GM18498 (cell line): ENCODE results near the gene CRACDL.
"Not testable (repeated sequence)": the region's sequence is repeated elsewhere in the genome, so short reads cannot be mapped to it uniquely, and the experiment has no call there.

Experiments used
- ATAC-seq: cut with Tn5 transposase; IDR thresholded peaks from one replicate; pipeline ENCODE4 v1.9.1; 2021; ENCODE audit warnings: mild to moderate bottlenecking, moderate library complexity; ENCODE audit not compliant: unreplicated experiment

Gene CRACDL

DNA sequence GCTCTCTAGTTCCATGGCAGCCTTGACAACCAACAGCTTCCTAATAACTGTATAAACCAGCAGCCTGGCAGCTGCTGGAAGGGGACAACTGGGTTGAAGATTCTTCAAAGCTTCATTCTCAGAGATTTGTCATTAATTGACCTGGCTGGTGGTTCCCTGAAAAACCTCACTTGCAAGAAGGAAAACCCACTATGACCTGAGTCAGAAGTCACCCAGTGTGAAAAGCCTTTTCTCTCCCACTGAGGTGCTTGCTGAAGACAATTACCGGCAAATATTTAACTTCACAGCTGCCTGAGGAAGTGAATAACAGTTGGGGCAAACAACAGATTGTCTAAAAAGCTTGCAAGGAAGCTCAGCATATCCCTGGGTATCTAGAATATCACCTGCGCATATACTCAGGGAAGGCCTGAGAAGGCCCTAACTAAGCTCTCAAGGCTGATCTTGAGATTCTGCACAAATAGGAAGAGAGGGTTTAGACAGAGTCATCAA is 49.9 kb downstream of the CRACDL start:
- ATAC-seq, result no peak

DNA sequence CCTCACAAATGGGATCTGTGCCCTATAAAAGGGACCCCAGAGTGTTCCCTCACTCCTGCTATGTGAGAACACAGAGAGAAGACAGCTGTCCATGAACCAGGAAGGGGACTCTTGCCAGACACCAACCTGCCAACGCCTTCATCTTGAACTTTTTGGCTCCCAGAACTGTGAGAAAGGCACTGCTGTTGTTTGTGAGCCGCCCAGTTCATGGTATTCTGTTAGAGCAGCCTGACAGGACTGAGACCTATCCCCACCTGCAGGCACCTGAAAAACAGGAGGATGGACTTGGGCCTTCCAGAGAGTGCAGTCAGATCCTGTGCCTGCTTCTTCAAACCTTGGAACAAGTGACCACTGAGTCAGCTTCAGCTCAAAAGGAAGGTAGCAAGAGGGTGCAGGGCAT is 51.4 kb downstream of the CRACDL start:
- ATAC-seq, result no peak

DNA sequence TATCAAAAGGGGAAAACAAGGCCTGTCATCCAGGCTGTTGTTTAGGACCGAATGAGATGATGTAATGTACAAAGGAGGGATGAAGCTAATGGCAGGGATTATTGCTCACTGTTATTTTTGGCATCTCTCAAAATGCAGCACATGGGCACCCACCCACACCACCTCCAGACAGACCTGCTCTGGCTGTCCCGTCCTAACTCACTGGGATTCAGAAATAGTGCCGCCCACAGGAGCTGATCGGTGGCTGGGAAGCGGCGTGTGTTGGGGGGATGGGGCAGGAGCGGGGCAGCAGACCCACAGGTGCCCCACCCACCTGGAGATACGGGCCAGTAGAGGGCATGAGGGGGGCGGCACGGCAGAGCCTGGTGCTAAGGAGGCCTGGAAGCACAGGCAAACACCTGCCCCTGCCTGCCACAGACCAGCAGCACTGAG is 52.2 kb downstream of the CRACDL start:
- ATAC-seq, result no peak

DNA sequence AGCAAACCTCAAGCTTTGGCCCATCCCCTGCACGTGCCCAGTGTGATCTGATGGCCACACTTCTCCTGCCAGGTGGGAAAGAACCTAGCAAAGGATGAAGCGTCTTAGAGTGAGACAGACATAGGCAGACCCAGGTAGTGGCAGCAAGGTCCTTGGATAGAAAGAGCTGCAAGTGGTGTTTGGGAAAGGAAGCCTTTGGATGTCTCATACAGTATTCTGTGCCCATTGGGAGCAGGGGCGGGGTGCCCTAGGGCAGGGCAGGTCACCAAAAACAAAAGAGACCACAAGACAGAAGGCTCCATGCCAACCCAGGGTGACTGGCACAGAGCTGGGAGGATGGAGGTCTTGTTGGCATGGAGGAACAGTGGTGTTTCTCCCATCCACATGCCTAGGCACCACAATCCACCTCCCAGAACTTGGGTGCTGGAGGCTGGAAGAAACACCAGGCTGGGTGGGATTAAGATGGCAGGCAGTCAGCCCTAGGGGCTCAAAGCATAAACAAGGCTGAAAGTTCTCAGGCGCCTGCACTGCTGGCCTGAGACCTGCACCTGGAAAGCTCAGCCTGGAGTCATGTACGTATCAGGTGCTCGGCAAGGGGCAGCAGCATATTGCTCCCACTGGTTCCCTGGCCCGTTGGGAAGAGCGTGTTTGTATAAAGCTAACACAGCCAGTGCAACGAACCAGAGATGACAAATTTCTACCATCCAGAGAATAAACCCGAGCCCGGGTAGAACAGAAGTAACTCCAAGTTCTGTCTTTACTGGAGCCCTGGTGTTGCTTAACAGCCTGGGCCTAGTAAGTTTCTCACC is 52.9 kb downstream of the CRACDL start:
- ATAC-seq, result no peak

DNA sequence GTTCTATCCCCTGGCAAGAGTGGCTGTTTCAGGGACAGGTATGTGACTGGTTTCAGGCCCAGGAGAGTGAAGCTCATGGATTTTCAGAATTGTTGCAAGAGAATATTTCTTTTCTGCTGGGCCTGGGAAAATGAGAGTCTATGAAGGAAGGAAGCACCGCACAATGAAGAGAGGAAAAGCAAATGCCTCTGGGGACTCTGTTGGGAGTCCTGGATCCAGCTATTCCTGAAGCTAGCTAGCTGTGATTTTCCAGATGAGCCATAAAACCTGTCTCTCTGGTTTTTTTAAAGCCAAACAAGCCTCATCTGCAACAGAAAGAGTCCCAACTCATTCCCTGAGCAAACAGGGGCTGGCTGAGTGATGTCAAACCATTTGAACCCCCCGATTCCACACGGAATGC is 53.7 kb downstream of the CRACDL start:
- no peak for ATAC-seq

DNA sequence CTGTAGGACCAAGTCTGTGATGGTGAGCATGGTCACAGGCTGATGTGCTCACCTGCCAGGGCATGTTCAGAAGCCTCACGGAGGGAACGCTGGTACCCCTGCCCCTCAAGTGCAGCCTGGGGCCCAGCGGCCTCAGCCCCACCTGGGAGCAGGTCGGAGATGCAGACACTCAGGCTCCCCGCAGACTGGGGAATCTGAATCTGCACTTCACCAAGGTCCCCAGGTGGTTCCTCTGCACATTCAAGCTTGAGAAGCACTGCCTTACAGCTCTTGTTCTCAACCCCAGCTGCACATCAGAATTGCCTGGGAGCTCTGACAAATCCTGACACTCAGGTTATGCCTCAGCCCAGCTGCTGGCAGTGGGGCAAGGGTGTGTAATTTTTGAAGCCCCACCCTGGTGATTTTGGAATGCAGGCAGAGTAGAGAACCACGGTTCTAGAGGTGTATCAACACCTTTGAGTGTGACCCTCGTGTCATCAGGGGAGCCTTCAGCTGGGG is 54.8 kb downstream of the CRACDL start:
- ATAC-seq, result no peak

DNA sequence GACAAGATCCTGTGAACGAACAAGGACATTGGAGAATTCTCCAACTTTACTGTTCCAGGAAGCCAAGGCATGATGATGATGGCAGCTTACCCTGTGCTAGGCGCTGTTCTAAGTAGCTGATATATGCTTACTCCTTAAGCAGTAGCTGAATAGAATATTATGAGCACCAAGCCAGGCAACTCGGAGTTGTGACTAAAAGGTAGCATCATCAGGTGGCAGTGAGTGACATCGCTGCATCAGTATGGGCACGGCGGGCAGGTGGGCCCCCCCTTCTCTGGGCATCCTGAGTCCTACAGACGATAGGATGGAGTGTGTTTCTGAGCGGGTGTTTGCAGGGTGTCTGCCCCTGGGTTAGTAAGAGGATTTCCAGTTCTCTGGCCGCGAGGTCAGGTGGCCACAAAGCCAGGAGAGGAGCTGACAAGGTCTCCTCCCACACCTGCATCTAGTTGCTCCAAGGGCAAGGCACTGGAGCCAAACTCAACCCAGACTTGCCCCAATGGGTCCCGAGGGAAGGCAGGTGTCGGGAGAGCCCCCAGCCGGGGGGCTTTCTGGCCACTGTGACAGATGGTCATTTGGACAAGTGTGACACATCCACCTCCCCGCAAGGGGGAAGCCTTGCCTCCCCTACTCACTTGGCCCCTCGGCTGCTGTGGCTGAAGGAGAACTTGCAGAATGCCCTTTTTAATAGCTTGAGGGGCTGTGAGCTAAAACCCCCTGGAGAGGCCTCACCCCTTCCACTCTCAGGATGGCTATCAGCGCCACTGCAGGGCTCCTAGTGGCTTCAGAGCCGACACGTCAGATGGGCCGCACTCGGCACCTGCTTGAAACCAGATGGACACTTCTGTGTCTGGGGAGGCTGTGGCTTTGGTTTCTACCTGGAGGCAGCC is 55.5 kb downstream of the CRACDL start:
- ATAC-seq, result no peak

DNA sequence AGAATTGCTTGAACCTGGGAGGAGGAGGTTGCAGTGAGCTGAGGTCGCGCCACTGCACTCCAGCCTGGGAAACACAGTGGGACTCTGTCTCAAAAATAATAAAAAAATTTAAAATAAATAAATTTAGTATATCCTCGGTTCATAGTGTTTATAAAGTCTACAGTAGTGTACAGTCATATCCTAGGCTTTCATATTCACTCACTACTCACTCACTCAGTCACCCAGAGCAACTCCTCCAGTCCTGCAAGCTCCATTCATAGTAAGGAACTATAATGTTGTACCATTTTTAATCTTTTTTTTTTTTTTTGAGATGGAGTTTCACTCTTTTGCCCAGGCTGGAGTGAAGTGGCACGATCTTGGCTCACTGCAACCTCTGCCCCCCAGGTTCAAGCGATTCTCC is 58.4 kb downstream of the CRACDL start:
- not testable (repeated sequence) for ATAC-seq

DNA sequence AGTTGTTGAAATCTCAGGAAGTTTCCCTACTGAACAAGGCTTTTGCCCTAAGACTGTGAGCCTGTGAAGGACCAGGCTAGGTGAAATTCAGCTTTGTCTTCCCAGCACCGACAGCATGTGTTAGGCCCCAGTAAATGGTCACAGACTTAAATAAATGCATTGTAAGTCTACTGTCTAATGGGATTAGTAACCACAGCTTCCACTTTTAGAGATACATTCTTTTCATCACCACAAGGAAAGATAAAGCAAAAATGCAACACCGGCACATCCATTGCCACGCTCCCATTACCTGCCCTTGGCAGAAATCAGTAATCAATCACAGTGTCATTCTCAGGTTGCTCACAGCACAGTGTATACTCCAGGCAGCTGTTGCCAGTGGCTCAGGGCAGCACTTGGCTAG is 59.3 kb downstream of the CRACDL start:
- no peak for ATAC-seq

DNA sequence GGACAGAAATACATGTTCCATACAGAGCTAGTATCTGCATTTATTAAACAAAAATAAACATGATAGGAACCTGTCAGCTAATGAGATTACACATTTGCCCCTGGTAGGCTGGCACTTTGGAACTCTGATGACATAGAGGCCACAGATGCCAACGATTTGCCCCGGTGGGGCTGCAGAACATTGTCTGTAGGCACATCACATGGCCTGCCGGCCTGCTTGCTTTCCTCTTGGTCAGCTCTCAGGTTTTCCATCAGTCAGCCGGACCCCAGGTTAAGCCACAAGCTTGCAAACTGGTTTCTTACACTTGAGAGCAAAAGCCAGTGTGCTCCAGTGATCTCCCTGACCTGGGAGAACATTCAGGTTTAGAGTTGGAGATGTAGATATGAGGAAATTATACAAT is 60.3 kb downstream of the CRACDL start:
- no peak for ATAC-seq

DNA sequence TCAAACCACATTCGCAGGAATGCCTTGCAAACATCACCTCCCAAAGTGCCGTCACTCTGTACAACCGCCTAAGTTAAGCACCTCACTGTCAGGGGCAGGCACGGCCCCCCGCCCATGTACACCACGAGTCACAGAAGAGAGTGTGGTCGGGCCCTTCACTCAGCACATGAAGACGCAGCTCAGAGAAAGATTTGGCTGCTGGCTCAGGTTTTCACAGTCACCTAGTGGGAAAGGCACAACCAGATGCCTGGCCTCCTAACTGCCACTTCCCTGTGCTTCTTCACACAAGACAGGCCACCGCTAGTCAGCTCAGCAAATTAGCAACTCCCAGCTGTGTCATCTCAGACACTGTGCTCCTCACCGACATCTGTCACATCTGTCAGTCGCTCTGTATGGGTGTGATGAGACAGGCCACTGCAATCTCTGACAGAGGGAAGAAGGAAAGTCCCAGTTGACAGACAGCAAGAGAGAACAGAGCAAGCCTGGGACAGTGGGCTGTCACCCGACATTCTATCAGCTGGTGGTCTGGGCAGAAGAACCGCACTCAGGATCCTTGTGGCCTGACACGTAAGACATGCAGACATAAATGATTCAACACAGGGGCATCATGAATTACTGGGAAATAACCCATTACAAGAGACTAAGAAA is 60.8 kb downstream of the CRACDL start:
- ATAC-seq, result no peak

DNA sequence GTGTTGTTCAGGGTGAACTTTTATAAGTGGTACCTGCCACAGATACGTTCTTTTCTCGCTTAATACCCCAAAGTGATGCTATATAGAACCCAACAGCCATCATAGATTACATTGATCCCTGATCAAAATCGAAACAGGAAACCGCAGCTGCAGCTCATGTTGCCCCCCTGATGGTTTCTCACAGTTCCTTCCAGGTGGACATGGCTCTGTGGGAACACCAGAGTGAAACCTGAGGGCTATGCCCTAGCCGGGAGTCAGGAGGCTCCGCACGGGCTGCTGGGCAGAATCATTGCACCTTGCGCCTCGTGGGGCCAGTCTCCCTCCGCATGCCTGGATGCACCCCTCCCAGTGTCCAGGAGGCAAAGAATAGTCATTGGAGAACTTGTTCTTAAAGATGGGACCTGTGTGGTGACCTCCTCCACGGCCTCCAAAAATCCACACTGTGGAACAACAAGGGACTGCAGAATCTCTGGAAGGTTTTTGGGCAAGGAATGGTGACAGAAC is 61.8 kb downstream of the CRACDL start:
- ATAC-seq, result no peak

DNA sequence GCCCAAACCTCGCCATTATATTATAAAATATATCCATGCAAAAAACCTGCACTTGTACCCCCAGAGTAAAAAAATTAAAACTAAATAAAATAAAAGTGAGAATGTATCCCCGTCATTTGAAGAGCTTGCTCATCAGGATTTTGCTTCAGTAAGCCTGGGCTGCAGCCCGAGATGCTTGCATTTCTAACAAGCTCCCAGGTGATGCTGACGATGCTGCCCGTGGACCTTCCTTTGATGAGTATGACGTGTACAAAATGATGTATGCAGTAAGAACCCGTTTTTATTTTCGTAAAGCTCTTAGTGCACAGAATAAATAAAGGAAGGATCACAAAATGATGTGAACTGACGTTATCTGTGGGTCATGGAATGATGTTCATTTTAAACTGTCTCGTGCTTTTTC is 63.5 kb downstream of the CRACDL start:
- no peak for ATAC-seq

DNA sequence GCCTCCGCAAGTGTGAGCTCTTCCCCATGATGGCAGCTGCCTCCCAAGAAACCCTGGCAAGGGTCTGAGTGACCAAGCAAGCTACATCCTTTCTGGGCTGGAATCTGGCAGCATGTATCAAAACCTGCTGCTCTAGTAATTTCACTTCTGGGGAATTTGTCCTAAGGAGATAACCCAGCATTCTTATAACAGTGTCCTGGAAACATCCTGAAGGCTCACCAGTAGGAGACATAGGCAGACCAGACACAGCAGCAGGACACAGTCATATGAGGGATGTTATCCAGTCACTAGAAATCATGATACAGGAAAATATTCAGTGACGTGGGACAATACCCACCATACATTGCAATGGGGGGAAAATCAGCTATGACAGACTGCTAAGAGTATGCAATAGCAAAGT is 64.5 kb downstream of the CRACDL start:
- no peak for ATAC-seq

DNA sequence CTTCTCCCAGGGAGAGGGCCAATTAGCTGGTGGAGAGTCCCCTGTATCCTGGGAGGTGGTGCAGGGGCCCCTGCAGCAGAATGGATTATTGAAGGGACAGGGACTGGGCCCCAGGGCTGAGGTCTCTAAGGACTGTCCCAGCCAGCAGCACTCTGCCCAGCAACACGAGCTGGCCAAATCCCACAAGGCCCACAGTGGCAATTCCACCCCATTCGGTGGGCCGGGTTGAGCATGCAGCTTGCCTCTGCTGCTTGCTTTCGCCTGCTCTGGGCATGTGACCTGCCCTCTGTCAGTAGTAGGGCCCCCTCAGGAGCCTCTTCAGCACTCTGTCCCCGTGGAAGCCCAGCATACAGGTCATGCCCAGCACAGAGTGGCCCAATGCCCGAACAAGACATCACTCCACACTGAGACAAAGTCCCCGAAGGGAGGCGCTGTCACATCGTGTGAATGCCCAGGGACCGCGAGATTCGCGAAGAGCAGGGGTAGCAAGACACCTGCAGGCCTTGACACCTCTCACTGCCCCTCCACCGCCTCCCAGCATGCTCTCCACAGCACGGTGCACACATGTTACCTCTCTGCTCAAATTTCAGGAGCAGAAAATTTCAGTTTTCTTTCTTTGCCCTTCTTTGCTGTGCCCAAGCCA is 65.4 kb downstream of the CRACDL start:
- ATAC-seq, result no peak

DNA sequence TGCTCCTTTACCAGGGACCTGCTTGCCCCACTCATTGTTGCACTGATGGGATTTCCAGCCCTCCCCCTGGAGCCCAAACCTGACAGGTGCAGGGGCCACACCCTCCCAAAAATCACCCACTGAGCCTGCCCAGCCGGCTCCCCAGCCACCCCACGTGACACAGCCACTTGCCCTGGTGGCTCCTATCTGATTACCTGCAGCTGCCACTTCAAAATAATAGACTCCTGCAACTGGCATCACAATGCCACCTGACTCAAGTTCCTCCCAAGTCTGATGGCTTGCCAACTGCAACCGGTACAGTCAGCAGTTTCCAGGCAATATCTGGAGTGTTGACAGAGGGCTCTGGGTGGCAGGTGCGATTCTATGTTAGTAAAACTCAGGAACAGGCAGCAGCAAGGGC is 66.2 kb downstream of the CRACDL start:
- ATAC-seq, result no peak

DNA sequence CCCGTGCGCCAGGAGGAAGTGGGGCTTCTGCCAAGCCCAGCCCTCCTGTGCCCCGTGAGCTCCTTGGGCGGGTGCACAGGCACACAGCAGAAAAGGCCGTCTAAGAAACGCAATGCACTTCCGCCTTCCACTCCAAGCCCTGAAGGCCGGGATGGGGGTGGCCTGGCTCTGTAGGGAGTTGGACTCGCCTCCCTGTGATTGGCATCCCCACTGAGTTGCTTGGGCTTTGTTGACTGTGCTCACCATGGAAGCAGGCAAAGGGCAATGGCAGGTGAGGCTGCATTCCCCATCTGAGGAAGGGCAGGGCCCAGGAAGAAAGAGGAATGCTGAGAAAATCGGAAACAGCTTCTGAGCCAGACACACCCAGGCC is 66.8 kb downstream of the CRACDL start:
- no peak for ATAC-seq

DNA sequence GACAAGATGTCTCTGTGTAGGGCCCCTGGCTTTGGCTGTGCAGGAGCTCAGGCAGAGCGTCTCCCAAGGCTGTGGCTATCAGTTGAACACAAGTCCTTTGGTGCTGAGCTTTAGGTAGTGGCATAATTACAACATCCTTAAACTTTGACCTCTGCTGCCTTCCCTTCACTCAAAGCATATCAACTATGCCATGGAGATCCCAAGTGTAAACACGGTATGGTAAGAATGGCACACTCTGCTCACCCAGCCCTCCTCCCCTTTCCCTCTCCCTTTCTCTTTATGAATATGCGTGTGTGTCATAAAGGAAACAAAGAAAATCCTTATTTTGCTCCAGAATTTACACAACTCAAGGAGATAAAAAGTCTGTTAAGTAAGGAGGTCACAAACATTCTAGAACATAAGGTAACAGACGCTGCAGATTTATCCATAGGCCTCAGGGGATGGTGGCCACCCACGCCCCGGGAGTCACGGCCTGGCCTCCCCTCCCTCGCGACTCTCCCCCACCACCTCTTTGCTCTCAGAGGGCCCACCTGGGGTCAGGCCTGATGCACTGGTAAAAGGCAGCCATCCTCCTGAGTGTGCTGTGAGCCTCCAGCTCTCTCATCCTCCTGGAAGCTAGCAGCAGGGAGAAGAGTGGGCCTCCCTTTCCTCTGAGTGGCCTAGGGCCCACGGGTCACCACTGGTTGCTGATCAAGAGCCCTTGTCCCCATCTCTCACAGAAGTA is 67.3 kb downstream of the CRACDL start:
- ATAC-seq, result no peak

DNA sequence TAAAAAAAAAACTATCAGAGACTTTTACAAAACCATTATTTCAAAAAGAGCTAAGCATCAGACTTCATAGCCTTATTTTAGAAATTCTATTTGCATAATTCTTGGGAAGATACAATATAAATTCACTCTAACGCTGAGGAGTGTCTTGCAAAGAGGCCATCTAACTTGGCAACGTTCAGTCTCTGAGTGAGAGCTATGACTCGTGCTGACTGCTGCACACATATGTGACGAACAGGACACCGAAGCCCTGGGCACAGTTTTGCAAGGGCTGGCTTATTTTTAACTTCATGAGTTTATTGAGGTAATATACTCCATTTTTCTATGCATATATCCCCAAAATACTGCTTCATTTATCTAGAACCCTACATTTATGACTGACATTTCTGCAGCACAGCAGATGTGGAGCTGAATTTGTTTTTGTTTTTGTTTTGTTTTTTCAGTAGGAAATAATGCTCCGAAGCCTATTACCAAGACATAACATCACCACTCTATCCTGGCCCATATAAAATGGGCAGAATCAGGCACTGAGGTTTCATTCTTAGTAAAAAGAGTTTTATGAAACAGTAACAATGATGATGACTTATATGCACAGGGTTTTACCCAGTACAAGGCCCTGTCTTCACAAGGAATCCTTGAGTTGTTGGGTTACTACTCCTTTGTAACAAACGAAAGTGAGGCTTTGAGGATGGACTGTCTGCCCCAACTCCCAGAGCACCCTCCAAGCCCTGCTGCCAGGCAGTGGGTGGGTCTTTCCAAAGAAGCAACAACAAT is 68.3 kb downstream of the CRACDL start:
- no peak for ATAC-seq
